K562 (cell line): ENCODE data around the gene USP31. TPM values are rescaled to one million over a fixed set of nuclear protein-coding genes. Genes with fewer than 3 reads are reported as not detected.

ENCODE experiments used
- BCOR ChIP-seq: fragments of 450-650 bp; IDR thresholded peaks from 2 replicates; pipeline ENCODE4 v1.6.1; 2016
- CCNT2 ChIP-seq: IDR thresholded peaks from 2 replicates; pipeline ENCODE4 v1.6.1; 2011; ENCODE audit warnings: borderline replicate concordance, low read depth, mild to moderate bottlenecking, moderate library complexity, mixed read lengths, low read length; ENCODE audit not compliant: insufficient read length; ENCODE audit errors: extremely low read depth
- EP300 ChIP-seq: IDR thresholded peaks from 2 replicates; pipeline ENCODE4 v1.6.1; 2012; ENCODE audit warnings: low read length, improper control_type of control experiment
- HDAC8 ChIP-seq: fragments of 450-650 bp; IDR thresholded peaks from 2 replicates; pipeline ENCODE4 v1.6.1; 2016; ENCODE audit warnings: mild to moderate bottlenecking, missing genetic modification characterization, moderate library complexity, missing compliant biosample characterization
- HOXB6 ChIP-seq: fragments of 250-450 bp; sonication (Bioruptor Pico); IDR thresholded peaks from 2 replicates; pipeline ENCODE4 v1.5.1; 2022; ENCODE audit warnings: mild to moderate bottlenecking, borderline replicate concordance
- MCM5 ChIP-seq: fragments of 450-650 bp; IDR thresholded peaks from 2 replicates; pipeline ENCODE4 v1.6.1; 2016; ENCODE audit warnings: low read depth
- NUFIP1 ChIP-seq: fragments of 450-650 bp; IDR thresholded peaks from 2 replicates; pipeline ENCODE4 v1.6.1; 2018; ENCODE audit not compliant: partially characterized antibody
- PHB ChIP-seq: fragments of 250-450 bp; sonication (Bioruptor Pico); IDR thresholded peaks from 2 replicates; pipeline ENCODE4 v1.5.0; 2021
- PYGO2 ChIP-seq: fragments of 450-650 bp; IDR thresholded peaks from 2 replicates; pipeline ENCODE4 v1.6.1; 2016; ENCODE audit warnings: mild to moderate bottlenecking, missing genetic modification characterization, moderate library complexity, missing compliant biosample characterization
- SP1 ChIP-seq: sonication (generic); formaldehyde crosslinking; IDR thresholded peaks from 2 replicates; pipeline ENCODE4 v1.8.1; 2022; ENCODE audit warnings: mild to moderate bottlenecking, missing genetic modification reagents
- TARDBP ChIP-seq: fragments of 450-650 bp; IDR thresholded peaks from 2 replicates; pipeline ENCODE4 v1.6.1; 2016
- TCFL5 ChIP-seq: fragments of 250-450 bp; sonication (Bioruptor Pico); conservative IDR thresholded peaks from 2 replicates; pipeline ENCODE4 v1.6.1; 2021; ENCODE audit warnings: mild to moderate bottlenecking, moderate library complexity, matching md5 sums
- ZC3H8 ChIP-seq: fragments of 450-650 bp; IDR thresholded peaks from 2 replicates; pipeline ENCODE4 v1.6.1; 2017
- ZNF23 ChIP-seq: fragments of 250-450 bp; sonication (Bioruptor Pico); IDR thresholded peaks from 2 replicates; pipeline ENCODE4 v1.4.0; 2020; ENCODE audit warnings: mild to moderate bottlenecking
- ZNF696 ChIP-seq: fragments of 250-450 bp; sonication (Bioruptor Pico); conservative IDR thresholded peaks from 2 replicates; pipeline ENCODE4 v1.4.0; 2020; ENCODE audit warnings: mild to moderate bottlenecking, moderate library complexity
- ZNF717 ChIP-seq: fragments of 250-450 bp; sonication (Bioruptor Pico); IDR thresholded peaks from 2 replicates; pipeline ENCODE4 v1.5.0; 2021
- ZNF778 ChIP-seq: fragments of 450-650 bp; formaldehyde crosslinking; IDR thresholded peaks from 2 replicates; pipeline ENCODE4 v1.4.0; 2020; ENCODE audit warnings: mild to moderate bottlenecking, moderate library complexity
- polyA plus RNA-seq, 8 experiments: library from polyadenylated mRNA; depleted of rRNA in 4 of 8; stranded (reverse) in 5 of 8; unstranded in 3 of 8; fragments of >200 nt; fragmentation: Nextera tagmentation in 2 of 8; fragmentation: Illumina TruSeq in 1 of 8; extraction: Ambion mirVana in 2 of 8; extraction: Trizol in 1 of 8; gene quantifications; 2 replicates each; pipeline versions ENCODE4 v1.2.1 to v1.2.3, GENCODE V29; 2011 to 2014; ENCODE audit warnings: inconsistent platforms in 1 of 8, missing spikeins in 1 of 8
- total RNA-seq, 7 experiments: library from RNA; depleted of rRNA in 6 of 7; stranded (reverse); fragments of >200 nt in 6 of 7; fragmentation: Illumina TruSeq in 2 of 7; extraction: Trizol in 2 of 7; gene quantifications; 2 replicates each; pipeline versions ENCODE4 v1.2.1 to v1.2.3, GENCODE V29; 2011 to 2021; ENCODE audit warnings: low replicate concordance in 1 of 7
- TF ChIP-seq, protein P1 (sequence below): fragments of 450-650 bp; IDR thresholded peaks from 2 replicates; pipeline ENCODE4 v1.6.1; 2016; ENCODE audit warnings: low read depth
- TF ChIP-seq, protein P2 (sequence below): sonication (generic); formaldehyde crosslinking; IDR thresholded peaks from 2 replicates; pipeline ENCODE4 v1.8.1; 2023; ENCODE audit warnings: mild to moderate bottlenecking, missing genetic modification reagents
- TF ChIP-seq, protein P3 (sequence below), 2 experiments: fragments of 450-650 bp; conservative IDR thresholded peaks; 2 replicates each; pipeline ENCODE4 v1.6.1; 2017; ENCODE audit warnings: mild to moderate bottlenecking in 2 of 2, moderate library complexity in 2 of 2

USP31 gene
- total and polyA plus RNA-seq, 9 of the 15 experiments (the other 6 are each of a cell fraction or from before 2014, with no cell fraction given), result 0.56 to 4.9 (median 2.9) TPM

DNA sequence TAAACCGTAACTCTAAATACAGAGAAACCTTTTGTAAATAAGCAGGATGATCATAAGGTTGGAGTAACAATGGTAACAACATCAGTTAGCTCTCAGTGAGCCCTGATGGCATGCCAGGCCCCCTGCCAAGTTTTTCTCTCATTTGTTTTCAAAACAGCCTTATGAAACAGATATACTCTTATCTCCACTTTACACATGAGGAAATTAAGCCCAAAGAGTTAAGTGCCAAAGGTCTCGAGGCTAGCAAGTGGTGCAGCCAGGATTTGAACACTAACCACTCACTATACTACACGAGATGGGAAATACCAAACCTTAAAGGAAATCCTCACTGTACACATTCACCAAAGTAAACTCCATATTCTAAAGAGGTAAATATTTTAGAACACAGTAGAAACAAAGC, 15.0 kb downstream of the USP31 start (continued):
- TF ChIP-seq SP1 (no peak), ZNF23 (CRISPR knock-in tag) (no peak), ZNF717 (CRISPR knock-in tag) (no peak), TARDBP (no peak), EP300 (peak; percentile 34; the same call in 1 of the 2 replicates), ZNF696 (CRISPR knock-in tag) (no peak), PHB (CRISPR knock-in tag) (no peak), NUFIP1 (no peak), ZNF778 (CRISPR knock-in tag) (no peak), PYGO2 (tag) (no peak), TCFL5 (CRISPR knock-in tag) (no peak), MCM5 (no peak), HDAC8 (tag) (no peak), BCOR (no peak), ZC3H8 (no peak), CCNT2 (peak; percentile 22), HOXB6 (no peak)
- TF ChIP-seq, protein P1, sequence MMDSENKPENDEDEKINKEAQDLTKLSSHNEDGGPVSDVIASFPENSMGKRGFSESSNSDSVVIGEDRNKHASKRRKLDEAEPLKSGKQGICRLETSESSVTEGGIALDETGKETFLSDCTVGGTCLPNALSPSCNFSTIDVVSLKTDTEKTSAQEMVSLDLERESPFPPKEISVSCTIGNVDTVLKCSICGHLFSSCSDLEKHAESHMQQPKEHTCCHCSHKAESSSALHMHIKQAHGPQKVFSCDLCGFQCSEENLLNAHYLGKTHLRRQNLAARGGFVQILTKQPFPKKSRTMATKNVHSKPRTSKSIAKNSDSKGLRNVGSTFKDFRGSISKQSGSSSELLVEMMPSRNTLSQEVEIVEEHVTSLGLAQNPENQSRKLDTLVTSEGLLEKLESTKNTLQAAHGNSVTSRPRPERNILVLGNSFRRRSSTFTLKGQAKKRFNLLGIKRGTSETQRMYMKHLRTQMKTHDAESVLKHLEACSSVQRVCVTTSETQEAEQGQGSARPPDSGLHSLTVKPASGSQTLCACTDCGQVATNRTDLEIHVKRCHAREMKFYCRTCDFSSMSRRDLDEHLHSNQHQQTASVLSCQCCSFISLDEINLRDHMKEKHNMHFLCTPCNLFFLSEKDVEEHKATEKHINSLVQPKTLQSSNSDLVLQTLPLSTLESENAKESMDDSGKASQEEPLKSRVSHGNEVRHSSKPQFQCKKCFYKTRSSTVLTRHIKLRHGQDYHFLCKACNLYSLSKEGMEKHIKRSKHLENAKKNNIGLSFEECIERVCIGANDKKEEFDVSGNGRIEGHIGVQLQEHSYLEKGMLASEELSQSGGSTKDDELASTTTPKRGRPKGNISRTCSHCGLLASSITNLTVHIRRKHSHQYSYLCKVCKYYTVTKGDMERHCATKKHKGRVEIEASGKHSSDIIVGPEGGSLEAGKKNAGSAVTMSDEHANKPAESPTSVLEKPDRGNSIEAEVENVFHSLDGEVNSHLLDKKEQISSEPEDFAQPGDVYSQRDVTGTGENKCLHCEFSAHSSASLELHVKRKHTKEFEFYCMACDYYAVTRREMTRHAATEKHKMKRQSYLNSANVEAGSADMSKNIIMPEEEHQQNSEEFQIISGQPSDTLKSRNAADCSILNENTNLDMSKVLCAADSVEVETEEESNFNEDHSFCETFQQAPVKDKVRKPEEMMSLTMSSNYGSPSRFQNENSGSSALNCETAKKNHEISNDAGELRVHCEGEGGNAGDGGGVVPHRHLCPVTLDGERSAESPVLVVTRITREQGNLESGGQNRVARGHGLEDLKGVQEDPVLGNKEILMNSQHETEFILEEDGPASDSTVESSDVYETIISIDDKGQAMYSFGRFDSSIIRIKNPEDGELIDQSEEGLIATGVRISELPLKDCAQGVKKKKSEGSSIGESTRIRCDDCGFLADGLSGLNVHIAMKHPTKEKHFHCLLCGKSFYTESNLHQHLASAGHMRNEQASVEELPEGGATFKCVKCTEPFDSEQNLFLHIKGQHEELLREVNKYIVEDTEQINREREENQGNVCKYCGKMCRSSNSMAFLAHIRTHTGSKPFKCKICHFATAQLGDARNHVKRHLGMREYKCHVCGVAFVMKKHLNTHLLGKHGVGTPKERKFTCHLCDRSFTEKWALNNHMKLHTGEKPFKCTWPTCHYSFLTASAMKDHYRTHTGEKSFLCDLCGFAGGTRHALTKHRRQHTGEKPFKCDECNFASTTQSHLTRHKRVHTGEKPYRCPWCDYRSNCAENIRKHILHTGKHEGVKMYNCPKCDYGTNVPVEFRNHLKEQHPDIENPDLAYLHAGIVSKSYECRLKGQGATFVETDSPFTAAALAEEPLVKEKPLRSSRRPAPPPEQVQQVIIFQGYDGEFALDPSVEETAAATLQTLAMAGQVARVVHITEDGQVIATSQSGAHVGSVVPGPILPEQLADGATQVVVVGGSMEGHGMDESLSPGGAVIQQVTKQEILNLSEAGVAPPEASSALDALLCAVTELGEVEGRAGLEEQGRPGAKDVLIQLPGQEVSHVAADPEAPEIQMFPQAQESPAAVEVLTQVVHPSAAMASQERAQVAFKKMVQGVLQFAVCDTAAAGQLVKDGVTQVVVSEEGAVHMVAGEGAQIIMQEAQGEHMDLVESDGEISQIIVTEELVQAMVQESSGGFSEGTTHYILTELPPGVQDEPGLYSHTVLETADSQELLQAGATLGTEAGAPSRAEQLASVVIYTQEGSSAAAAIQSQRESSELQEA, result no peak
- TF ChIP-seq, protein P2, sequence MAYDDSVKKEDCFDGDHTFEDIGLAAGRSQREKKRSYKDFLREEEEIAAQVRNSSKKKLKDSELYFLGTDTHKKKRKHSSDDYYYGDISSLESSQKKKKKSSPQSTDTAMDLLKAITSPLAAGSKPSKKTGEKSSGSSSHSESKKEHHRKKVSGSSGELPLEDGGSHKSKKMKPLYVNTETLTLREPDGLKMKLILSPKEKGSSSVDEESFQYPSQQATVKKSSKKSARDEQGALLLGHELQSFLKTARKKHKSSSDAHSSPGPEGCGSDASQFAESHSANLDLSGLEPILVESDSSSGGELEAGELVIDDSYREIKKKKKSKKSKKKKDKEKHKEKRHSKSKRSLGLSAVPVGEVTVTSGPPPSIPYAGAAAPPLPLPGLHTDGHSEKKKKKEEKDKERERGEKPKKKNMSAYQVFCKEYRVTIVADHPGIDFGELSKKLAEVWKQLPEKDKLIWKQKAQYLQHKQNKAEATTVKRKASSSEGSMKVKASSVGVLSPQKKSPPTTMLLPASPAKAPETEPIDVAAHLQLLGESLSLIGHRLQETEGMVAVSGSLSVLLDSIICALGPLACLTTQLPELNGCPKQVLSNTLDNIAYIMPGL, result no peak
- TF ChIP-seq, protein P3, sequence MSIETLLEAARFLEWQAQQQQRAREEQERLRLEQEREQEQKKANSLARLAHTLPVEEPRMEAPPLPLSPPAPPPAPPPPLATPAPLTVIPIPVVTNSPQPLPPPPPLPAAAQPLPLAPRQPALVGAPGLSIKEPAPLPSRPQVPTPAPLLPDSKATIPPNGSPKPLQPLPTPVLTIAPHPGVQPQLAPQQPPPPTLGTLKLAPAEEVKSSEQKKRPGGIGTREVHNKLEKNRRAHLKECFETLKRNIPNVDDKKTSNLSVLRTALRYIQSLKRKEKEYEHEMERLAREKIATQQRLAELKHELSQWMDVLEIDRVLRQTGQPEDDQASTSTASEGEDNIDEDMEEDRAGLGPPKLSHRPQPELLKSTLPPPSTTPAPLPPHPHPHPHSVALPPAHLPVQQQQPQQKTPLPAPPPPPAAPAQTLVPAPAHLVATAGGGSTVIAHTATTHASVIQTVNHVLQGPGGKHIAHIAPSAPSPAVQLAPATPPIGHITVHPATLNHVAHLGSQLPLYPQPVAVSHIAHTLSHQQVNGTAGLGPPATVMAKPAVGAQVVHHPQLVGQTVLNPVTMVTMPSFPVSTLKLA (conservative IDR thresholded peaks at IDR 0.05), result 0 out of 4 replicates have a peak, but pooled peaks of 1 of the 2 experiments have one; percentile 20
